Right kidney (tissue), 1 donor: ENCODE data around the gene HSF2BP.
"Not testable (repeated sequence)": the region's sequence is repeated elsewhere in the genome, so short reads cannot be mapped to it uniquely, and the experiment has no call there.

ENCODE experiments used
- DNase-seq: peaks from one replicate; pipeline ENCODE4 v3.0.0-alpha.2; 2016

The HSF2BP gene

DNA sequence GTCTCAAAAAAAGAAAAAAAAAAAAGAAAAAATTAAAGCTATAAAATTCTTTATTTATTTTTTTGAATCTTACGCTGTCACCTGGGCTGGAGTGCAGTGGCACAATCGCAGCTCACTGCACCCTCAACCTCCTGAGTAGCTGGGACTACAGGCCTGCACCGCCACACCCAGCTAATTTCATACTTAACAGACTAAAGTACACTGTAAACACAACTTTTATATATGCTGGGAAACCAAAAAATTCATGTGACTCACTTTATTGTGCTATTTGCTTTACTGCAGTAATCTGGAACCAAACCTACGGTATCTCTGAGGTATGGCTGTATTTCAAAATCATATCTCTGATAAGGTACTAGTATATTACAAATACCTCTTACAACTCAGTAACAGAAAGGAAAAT, 40.3 kb downstream of the HSF2BP start:
- DNase-seq = no peak

DNA sequence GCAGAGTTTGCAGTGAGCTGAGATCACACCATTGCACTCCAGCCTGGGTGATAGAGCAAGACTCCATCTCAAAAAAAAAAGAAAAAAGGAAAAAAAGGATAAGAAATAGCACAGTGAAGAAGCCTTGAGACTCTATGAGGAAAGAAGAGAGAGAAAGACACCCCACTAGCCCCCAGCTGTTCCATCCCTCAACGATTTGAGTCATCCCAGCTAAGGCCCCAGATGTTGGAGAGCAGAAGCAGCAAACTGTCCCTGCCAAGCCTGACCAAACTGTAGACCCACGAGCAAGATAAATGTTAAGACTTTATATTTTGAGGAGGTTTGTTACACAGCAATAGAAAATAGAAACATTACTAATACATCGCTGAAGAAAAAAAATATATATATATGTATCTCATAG, 42.4 kb downstream of the HSF2BP start:
- not testable (repeated sequence) for DNase-seq

DNA sequence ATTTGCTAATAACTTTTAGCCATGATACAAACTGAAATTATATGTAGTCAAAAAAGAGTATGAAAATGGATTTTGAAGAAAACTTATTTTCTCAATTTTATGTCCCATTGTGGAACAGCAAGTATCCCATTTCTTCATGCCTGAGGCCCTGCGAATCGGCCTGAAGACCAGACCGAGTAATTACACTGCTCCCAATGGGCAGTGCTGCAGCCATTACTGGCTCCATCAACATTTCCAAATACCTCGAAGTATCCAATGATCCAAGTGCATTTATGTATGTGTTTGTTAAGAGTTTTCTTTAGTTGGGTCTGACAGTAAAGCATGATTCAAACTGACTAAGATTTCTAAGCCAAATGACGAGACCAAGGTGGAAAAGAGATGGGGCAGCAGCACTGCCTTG, 44.4 kb downstream of the HSF2BP start:
- no peak for DNase-seq

DNA sequence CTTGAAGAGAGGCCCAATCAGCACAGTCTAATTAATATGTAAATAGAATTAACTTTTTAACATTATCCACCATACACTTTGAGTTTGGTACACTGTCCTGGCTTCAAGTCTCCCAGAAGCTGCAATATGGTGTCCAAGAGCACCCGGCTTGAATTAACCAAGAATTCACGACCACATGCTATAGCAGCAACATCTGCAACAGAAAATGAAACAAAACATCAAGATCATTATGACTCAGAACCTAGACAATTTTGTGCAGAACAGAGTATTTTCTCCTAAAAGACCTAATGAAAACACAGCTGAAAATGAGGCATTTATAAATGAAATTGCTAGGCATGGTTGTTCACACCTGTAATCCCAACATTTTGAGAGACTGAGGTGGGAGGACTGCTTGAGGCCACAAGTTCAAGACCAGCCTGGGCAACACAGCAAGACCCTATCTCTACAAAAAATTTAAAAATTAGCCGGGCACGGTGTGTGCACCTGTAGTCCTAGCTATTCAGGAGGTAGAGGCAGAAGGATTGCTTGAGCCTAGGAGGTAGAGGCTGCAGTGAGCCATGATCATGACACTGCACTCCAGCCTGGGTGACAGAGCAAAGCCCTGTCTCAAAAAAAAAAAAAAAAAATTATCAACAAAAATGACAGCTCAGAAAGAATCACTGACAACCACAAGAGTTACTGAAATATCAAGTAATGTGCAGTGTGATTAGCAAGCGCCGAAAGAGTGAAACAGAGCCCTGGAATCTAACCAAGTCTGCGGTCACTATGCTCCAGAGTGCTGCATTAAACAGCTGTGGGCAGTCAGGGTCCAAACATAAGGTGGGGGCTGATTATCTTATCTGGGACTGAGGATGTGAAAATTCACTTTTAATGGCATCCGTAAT, 45.3 kb downstream of the HSF2BP start:
- no peak for DNase-seq

GRCh38 chr21:43611598-43612369, 47.5 kb downstream of the HSF2BP start:
- DNase-seq = peak; percentile 42

GRCh38 chr21:43609501-43610340, 49.6 kb downstream of the HSF2BP start:
- peak; percentile 21 for DNase-seq

GRCh38 chr21:43608664-43609063, 50.6 kb downstream of the HSF2BP start:
- DNase-seq = no peak

DNA sequence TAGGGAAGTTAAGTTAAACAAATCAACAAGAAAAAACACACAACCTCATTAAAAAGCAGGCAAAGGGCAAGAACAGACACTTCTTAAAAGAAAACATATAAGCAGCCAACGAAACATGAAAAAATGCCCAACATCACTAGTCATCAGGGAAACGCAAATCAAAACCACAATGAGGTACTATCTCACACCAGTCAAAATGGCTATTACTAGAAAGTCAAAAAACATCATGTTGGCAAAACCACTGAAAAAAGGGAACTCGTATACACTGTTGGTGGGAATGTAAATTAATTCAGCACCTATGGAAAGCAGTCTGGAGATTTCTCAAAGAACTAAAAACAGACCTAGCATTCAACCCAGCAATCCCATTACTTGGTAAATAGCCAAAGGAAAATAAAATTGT, 51.1 kb downstream of the HSF2BP start:
- DNase-seq = no peak

DNA sequence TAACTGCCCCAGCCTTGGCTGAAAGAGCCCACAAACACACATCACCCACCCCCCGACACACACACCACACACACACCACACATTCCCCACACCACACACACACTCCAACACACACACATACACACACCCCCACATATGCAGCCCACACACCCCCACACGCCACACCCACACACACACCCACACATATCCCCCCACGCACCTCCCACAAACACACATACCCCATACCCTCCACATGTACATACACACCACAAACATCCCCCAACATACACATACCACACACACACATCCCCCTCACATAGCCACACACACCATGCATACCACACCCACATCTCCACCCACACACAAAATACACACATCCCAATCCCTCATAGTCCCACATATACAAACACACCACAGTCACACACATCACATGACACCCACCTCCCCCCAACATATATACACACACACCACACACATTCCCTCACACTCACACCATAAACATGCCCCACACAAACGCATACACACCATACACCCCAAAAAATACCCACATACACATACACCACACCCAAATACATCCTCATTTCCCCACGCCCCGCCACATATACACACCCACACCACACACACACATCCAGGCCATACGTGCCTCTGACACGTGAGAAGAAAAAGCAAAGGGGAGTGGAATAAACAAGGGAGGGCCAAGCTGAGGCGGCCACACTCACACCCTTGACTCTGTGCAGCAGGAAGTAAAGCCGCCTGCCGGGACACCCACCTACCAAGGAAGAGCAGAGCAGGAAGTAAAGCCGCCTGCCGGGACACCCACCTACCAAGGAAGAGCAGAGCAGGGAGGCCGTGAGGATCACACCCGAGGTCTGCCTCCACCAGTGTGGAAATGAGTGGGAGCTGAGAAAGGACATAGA, 53.7 kb downstream of the HSF2BP start:
- no peak for DNase-seq

DNA sequence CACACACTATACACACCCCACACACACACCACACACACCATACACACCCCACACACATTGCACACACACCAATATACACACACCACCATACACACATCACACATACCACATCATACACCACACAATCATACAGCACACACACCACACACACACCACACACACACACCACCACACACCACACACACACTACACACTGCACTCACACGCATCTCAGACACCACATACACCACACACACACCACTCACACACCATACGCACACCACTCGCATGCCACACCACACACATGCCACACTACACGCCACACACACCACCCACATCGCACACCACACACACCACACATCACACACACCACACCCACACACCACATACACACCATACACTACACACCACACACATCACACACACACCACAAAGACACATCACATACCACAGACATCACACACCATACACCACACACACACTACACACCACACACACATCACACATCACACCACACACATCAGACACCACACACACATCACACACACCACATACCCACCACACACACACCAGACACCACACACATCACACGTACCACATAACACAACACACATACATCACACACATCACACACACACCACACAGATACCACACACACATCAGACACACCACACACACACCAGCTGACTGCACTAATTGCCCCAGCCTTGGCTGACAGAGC, 54.6 kb downstream of the HSF2BP start:
- no peak for DNase-seq

DNA sequence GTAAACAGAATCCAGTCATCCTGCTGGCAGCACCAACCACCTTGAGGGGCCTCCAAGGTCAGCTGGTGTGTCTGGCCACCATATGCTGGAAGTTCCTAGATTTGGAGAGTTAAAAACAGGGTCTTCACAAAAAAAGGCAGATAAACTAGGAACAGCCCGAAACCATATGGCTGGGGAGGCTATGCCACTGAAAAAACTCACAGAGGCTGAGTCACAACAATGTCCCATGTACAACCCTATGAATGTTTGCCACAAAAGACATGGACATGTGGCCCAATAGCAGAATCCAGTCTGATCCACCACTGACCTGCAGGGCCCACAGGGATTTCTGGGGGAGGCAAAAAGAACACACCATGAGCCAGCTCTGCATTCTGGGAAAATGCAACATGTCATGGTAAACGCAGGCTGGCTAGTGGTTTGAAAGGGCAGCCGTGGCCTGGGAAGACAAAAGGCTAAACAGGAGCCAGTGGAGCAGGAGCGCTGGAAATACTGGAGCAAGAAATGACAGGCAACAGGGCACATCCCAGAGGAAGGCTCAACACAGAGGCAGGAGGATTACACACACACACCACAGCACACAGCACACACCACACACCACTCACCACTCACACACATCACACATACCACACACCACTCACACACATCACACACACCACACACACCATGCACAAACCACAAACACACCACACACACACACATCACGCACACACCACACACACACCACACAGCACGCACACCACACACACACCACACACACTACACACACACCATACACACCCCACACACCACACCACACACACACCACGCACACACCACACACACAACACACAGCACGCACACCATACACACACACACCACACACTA, 55.4 kb downstream of the HSF2BP start:
- no peak for DNase-seq

DNA sequence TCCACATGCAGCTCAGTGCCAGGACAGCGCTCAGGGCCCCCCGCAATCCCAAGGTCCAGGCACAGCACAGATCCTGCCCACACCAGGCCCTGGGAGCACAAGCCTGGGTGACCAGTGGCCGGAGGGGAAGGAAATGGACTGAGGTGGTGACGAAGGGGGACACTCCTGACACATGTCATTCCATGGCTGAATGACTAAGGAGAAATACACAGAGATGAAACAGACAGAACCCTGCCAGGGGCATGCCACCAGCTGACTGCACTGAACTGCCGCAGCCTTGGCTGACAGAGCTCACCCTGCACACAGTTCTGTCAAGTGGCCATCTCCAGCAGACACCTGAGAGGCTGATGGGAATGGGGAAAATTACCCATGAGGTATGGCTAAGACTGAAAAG, 56.1 kb downstream of the HSF2BP start:
- no peak for DNase-seq

GRCh38 chr21:43602266-43603232, 56.7 kb downstream of the HSF2BP start:
- no peak for DNase-seq

DNA sequence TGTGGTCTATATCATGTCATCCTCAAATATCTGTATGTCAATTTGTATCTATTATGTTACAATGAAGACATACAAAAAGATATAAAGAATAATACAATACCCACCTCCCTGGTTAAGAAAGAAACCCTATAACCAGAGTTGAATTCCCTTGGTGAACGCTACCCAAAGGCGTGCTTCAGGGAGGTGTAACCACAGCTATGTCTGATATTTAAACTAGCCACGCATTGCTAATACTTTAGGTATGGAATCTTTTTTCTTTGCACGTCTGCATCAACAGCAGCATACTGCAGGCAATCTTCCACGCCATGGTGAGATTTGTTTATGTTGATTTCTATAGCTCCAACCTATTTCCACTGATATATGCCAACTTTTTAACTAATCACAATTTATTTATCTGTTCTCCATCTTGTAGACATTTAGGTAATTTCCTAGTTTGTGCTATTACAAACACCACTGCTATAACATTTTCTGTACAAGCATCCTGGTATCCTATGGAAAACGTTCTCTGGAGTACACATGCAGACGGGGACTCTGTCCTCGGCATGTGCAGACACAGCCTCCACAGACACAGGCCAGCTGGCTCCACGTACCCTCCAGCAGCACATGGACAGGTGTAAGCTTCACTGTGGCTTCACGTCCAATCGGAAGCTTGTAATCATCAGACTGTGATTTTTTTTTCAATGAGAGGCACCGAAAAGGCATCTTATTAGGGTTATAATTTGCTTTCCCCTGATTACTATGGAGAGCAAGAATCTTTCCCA, 58.5 kb downstream of the HSF2BP start:
- no peak for DNase-seq

- DNase-seq = no peak
These were observed 59.6 kb downstream of the HSF2BP start for GRCh38 chr21:43599728-43600127.

DNA sequence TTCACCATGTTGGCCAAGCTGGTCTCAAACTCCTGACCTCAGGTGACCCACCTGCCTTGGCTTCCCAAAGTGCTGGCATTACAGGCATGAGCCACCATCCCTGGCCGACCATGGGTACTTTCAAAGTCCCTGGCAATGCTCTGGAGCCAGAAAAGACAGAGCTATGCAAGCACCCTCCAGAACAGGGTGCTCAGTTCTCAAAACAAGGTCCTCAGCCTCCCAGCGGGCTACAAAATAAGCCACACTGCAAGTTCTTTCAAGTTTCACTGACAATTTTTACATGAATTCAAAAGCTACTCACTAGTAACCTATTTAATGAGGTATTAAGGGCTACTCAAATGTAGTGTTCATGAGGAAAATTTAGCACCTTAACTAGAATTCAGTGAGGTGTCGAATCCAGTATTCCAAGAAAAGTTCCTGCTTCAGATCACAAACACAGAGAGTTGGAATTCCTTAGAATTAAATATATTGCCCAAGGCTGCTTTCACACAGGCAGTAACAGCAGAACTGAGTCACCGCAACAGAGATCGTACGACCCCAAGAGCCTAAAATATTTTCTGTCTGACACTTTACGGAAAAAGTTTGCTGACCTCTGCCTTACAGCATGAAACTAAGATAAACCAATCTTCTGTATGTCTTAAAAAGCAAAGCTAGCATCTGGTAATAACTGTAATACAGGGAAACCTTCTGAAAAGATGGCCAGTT, 60.7 kb downstream of the HSF2BP start:
- DNase-seq = no peak

GRCh38 chr21:43597540-43598250, 61.6 kb downstream of the HSF2BP start:
- no peak for DNase-seq
